ENCODE results near the gene CAPN1. TPM values are rescaled to one million over a fixed set of nuclear protein-coding genes. Genes with fewer than 3 reads are reported as not detected.
A peak's percentile ranks its signal among the peaks of the same experiment; 100 is the strongest.
"Not testable (repeated sequence)": the region's sequence is repeated elsewhere in the genome, so short reads cannot be mapped to it uniquely, and the experiment has no call there.

The CAPN1 gene
- total RNA-seq, 1 donor from 2014 or later, result 87.1 TPM

DNA sequence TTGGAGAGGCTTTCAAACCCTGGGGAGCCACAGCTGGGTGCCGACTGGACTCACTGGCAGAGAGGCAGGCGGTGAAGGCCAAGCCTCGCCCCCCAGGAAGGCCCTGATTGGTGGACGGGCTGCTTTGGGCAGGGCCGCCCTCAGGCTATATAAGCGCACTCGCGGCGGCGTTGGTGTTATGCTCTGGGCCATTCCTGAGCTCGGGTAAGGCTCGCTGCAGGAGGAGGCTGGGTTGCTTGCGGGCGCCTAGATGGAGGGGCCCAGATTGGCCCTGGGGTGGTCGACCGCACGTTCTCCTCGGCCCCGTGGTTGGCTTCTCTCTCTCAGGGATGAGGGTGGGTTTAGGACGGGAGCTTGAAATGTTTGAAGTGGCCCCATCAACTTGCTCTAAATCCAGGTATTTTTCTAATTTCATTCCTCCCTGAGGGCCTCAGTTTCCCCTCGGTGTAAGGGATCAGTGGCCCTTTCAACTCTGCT lies 11.6 kb upstream of the CAPN1 start, which contains the start of gene SPDYC:
Gene SPDYC, plus strand, starts transcription at position 176 of the 477 bp plus-strand sequence. CDS start 1,125 bp downstream, outside the sequence.
- Mint-ChIP-seq H3K9me3 (no peaks in the 10 kb centered on the region), H3K4me3 (no peak within 1 kb of the TSS), H3K4me1 (peaks cover 10% of the 10 kb centered on the region), H3K36me3 (ENCODE audit: low read depth) (no peaks in the 10 kb centered on the region), H3K27ac (peak within 1 kb of the TSS; percentile 87), H3K27me3 (peaks cover 3% of the 10 kb centered on the region)
- no peak for DNase-seq
- intact Hi-C loops (cut with micrococcal nuclease), result no loop called here

- H3K4me3 Mint-ChIP-seq, result no peak overlapping the region
- intact Hi-C loops (cut with micrococcal nuclease), result no loop called here
- peak overlapping the region; percentile 51 for H3K27ac Mint-ChIP-seq
- no peak for DNase-seq
- no peaks in the 10 kb centered on the region for H3K27me3 Mint-ChIP-seq
- no peaks in the 10 kb centered on the region for H3K9me3 Mint-ChIP-seq
- H3K36me3 Mint-ChIP-seq (ENCODE audit: low read depth), result no peaks in the 10 kb centered on the region
- H3K4me1 Mint-ChIP-seq, result peaks cover 10% of the 10 kb centered on the region
These were observed 9.1 kb upstream of the CAPN1 start for GRCh38 chr11:65172600-65172999.

DNA sequence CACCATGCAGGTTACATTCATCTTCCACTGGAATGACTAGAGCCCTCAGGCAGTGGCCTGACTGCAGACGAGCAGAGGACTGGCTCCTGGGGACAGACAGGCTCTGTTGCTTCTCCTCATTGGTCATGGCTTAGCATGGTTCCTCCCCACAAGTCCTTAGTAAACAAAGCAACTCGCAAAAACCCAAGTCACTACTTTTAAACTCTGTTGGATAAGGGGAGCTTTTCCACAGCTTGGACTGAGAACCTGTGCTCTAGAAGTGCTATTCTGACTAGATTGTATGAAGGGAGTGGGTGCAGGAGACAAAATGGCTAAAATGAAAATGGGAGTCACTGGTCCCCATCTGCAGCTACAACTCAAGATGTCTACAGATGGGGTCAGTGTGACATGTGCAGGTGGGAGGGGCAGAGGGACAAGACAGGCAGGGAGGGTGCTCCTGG lies 7.1 kb upstream of the CAPN1 start:
- H3K27ac Mint-ChIP-seq; H3K27me3 Mint-ChIP-seq; H3K9me3 Mint-ChIP-seq; H3K36me3 Mint-ChIP-seq (ENCODE audit: low read depth); intact Hi-C loops (cut with micrococcal nuclease); H3K4me1 Mint-ChIP-seq; DNase-seq; H3K4me3 Mint-ChIP-seq: not testable (repeated sequence)

GRCh38 chr11:65180877-65181568 lies 705 bp upstream of the CAPN1 start:
- H3K27me3 Mint-ChIP-seq, result peaks cover 8% of the 10 kb centered on the region
- H3K9me3 Mint-ChIP-seq, result no peaks in the 10 kb centered on the region
- DNase-seq, result peak; percentile 90
- H3K27ac Mint-ChIP-seq, result peak overlapping the region; percentile 72
- H3K4me3 Mint-ChIP-seq, result peak overlapping the region; percentile 84
- intact Hi-C loops (cut with micrococcal nuclease), result loop anchor here (1.0 to 2.0 kb wide), 2 partner anchors 46 to 70 kb away; partner anchors contain the start of gene TM7SF2
- H3K36me3 Mint-ChIP-seq (ENCODE audit: low read depth), result peaks cover 4% of the 10 kb centered on the region
- H3K4me1 Mint-ChIP-seq, result peaks cover 10% of the 10 kb centered on the region

DNA sequence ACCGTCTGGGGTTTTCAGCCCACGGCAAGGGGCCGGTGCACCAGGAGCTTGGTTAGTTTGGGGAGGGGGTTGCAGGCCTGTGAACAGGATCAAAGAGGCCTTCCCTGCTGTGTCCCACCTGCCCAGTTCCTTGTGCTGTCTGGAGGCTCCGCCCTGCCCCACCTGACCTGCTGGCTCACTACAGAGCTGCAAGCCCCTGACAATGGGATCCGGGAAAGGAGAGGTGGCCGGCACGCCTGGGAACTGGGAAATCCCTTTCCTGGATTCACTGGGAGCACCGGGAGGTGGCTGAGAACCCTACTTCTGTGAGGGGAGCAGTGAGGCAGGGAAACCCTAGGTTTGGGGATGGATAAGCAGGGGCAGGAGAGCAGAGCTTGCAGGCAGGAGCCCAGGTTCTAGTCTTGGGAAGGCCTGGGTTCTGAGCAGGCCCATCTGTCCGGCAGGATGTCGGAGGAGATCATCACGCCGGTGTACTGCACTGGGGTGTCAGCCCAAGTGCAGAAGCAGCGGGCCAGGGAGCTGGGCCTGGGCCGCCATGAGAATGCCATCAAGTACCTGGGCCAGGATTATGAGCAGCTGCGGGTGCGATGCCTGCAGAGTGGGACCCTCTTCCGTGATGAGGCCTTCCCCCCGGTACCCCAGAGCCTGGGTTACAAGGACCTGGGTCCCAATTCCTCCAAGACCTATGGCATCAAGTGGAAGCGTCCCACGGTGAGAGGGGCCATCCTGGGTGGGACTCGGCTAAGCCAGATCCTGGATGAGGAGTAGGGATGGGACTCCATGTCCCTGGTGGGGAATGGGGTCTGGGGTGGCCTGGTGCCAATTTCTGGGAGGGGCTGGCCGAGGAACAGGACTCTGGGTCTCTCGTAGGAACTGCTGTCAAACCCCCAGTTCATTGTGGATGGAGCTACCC lies 786 bp downstream of the CAPN1 start:
- Mint-ChIP-seq H3K36me3 (ENCODE audit: low read depth) (peaks cover 15% of the 10 kb centered on the region), H3K9me3 (no peaks in the 10 kb centered on the region), H3K27me3 (peaks cover 8% of the 10 kb centered on the region), H3K4me3 (peak overlapping the region; percentile 85), H3K4me1 (peaks cover 13% of the 10 kb centered on the region), H3K27ac (peak overlapping the region; percentile 71)
- DNase-seq, result peak; percentile 65
- intact Hi-C loops (cut with micrococcal nuclease), result no loop called here

DNA sequence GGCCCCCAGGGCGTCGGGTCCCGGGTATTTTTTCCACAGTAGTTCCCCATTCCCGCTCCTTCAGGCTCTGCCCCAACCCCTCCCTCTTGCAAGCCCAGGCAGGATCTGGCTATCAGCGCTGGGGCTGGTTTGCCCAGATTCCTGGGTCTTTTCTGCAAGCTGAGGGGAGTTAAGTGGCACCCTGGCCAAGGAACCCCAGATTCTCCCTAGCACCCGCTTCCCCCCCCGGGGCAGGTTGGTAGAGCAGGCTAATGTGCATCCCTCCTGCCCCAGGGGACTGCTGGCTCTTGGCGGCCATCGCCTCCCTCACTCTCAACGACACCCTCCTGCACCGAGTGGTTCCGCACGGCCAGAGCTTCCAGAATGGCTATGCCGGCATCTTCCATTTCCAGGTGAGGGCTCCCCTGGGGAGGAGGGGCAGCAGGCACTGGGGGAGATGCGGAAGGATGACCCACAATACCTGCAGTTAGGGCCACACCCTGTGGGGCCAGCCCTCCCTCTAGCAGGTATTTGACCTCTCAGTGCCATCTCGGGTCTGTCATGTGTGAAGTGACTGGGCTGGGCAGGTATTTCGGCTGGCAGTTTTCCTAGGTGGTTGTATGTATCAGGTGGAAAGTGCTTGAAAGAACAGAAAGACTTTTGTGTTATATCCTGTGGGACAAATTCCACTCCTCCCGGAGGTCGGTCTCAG lies 1.6 kb downstream of the CAPN1 start:
- Mint-ChIP-seq H3K4me1 (peaks cover 13% of the 10 kb centered on the region), H3K4me3 (peak overlapping the region; percentile 57), H3K9me3 (no peaks in the 10 kb centered on the region), H3K36me3 (ENCODE audit: low read depth) (peaks cover 15% of the 10 kb centered on the region), H3K27me3 (peaks cover 8% of the 10 kb centered on the region), H3K27ac (no peak overlapping the region)
- DNase-seq, result no peak
- intact Hi-C loops (cut with micrococcal nuclease), result no loop called here

DNA sequence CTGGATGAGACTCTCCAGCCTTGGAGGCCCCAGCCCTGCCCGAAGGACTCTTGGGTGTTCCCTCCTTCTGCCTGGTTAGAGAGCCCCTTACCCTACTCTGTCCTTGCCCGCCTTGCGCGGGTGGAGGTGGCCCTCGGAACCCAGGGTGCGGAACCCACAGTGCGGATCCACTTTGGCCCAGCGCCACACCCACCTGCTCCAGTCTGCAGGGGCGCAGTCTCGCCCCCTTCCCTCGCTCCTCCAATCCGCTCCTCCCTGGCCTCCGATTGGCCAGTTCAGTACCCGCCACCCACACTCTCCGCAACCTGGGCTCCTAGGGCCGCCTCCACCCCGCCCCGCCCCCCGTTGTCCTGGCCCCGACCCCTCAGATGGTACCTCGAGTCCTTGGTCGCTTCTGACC lies 2.4 kb downstream of the CAPN1 start:
- H3K9me3 Mint-ChIP-seq, result no peaks in the 10 kb centered on the region
- H3K4me1 Mint-ChIP-seq, result peaks cover 13% of the 10 kb centered on the region
- peaks cover 5% of the 10 kb centered on the region for H3K27me3 Mint-ChIP-seq
- H3K4me3 Mint-ChIP-seq, result peak overlapping the region; percentile 17
- no peak for DNase-seq
- intact Hi-C loops (cut with micrococcal nuclease), result no loop called here
- no peak overlapping the region for H3K27ac Mint-ChIP-seq
- H3K36me3 Mint-ChIP-seq (ENCODE audit: low read depth), result peaks cover 19% of the 10 kb centered on the region

DNA sequence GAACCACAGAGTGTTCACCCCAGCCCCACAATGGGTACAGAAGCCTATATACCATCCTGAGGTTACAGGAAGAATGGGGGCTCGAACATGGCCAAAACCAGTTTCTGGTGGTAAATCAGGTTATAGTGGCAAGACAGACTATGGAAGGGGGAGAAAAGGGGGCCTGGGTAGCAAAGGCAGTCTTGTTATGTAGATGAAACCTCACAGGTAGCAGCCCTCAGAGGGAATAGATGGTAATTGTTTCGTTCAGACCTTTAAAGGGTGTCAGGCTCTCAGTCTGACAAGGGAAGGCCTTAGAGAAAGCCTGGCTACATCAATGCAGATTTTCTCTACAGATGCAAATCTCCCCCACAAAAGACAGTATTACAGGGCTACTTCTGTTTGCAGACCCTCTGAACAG lies 3.4 kb downstream of the CAPN1 start:
- peaks cover 2% of the 10 kb centered on the region for H3K27me3 Mint-ChIP-seq
- H3K9me3 Mint-ChIP-seq, result no peaks in the 10 kb centered on the region
- H3K4me3 Mint-ChIP-seq, result no peak overlapping the region
- H3K4me1 Mint-ChIP-seq, result peaks cover 13% of the 10 kb centered on the region
- no peak for DNase-seq
- no peak overlapping the region for H3K27ac Mint-ChIP-seq
- peaks cover 30% of the 10 kb centered on the region for H3K36me3 Mint-ChIP-seq (ENCODE audit: low read depth)
- intact Hi-C loops (cut with micrococcal nuclease), result no loop called here

DNA sequence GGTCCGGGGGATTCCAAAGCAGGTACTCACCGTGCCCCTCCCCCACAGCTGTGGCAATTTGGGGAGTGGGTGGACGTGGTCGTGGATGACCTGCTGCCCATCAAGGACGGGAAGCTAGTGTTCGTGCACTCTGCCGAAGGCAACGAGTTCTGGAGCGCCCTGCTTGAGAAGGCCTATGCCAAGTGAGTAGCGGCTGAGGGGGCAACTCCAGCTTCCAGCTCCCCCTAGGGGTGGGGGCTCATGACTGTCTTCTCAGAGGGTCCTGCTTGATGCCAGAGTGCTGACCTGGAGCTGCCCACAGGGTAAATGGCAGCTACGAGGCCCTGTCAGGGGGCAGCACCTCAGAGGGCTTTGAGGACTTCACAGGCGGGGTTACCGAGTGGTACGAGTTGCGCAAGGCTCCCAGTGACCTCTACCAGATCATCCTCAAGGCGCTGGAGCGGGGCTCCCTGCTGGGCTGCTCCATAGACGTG lies 4.2 kb downstream of the CAPN1 start:
- H3K36me3 Mint-ChIP-seq (ENCODE audit: low read depth), result peaks cover 35% of the 10 kb centered on the region
- peaks cover 12% of the 10 kb centered on the region for H3K4me1 Mint-ChIP-seq
- no peak overlapping the region for H3K27ac Mint-ChIP-seq
- H3K9me3 Mint-ChIP-seq, result no peaks in the 10 kb centered on the region
- no peak for DNase-seq
- intact Hi-C loops (cut with micrococcal nuclease), result no loop called here
- no peak overlapping the region for H3K4me3 Mint-ChIP-seq
- no peaks in the 10 kb centered on the region for H3K27me3 Mint-ChIP-seq

DNA sequence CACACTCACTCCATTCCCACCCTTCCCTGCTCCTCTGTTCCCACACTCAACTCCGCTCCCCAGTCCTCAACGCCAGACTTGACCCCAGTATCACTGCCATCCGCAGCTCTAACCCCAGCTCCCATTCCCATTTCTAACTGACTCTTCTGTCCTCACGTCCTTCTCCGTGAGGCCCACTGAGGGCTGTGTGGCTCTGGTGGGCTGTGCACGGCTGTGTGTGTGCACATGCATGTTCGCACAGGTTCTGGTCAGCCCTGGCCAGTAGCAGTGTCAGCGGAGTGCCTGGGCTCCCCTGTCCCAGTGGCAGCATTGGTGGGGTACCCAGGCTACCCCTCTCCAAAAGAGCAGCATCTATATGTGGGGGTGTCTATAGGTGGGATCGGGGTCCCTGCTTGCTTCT lies 5.0 kb downstream of the CAPN1 start:
- Mint-ChIP-seq H3K27ac (no peak overlapping the region), H3K4me3 (no peak overlapping the region), H3K36me3 (ENCODE audit: low read depth) (peaks cover 33% of the 10 kb centered on the region), H3K4me1 (peaks cover 12% of the 10 kb centered on the region), H3K9me3 (no peaks in the 10 kb centered on the region), H3K27me3 (no peaks in the 10 kb centered on the region)
- intact Hi-C loops (cut with micrococcal nuclease), result no loop called here
- no peak for DNase-seq

GRCh38 chr11:65187146-65187675 lies 5.5 kb downstream of the CAPN1 start:
- H3K9me3 Mint-ChIP-seq, result no peaks in the 10 kb centered on the region
- H3K4me1 Mint-ChIP-seq, result peaks cover 12% of the 10 kb centered on the region
- H3K36me3 Mint-ChIP-seq (ENCODE audit: low read depth), result peaks cover 35% of the 10 kb centered on the region
- H3K27me3 Mint-ChIP-seq, result no peaks in the 10 kb centered on the region
- no peak overlapping the region for H3K27ac Mint-ChIP-seq
- H3K4me3 Mint-ChIP-seq, result no peak overlapping the region
- DNase-seq, result no peak
- intact Hi-C loops (cut with micrococcal nuclease), result no loop called here

- intact Hi-C loops (cut with micrococcal nuclease), result no loop called here
- H3K36me3 Mint-ChIP-seq (ENCODE audit: low read depth), result peaks cover 35% of the 10 kb centered on the region
- no peak for DNase-seq
- no peak overlapping the region for H3K27ac Mint-ChIP-seq
- H3K27me3 Mint-ChIP-seq, result no peaks in the 10 kb centered on the region
- no peaks in the 10 kb centered on the region for H3K9me3 Mint-ChIP-seq
- no peak overlapping the region for H3K4me3 Mint-ChIP-seq
- peaks cover 8% of the 10 kb centered on the region for H3K4me1 Mint-ChIP-seq
These were observed 6.3 kb downstream of the CAPN1 start for GRCh38 chr11:65187971-65188461.

DNA sequence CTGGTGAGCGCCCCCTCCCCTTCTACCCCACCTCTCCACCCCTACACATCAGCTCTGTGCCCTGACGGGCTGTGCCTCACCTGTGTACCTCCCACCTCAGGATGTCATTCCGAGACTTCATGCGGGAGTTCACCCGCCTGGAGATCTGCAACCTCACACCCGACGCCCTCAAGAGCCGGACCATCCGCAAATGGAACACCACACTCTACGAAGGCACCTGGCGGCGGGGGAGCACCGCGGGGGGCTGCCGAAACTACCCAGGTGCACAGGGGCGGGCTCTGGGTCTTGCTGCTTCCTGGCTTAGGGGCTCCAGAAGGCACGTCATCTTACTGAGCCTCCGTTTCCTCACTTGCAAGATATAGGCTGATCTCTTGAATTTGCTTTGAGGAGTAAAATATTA lies 6.8 kb downstream of the CAPN1 start:
- intact Hi-C loops (cut with micrococcal nuclease), result no loop called here
- Mint-ChIP-seq H3K36me3 (ENCODE audit: low read depth) (peaks cover 37% of the 10 kb centered on the region), H3K27me3 (no peaks in the 10 kb centered on the region), H3K4me3 (no peak overlapping the region), H3K27ac (no peak overlapping the region), H3K4me1 (peaks cover 6% of the 10 kb centered on the region), H3K9me3 (no peaks in the 10 kb centered on the region)
- no peak for DNase-seq
